ENCODE measurements around the gene EVC.

The EVC gene

GRCh38 chr4:5715357-5715756 is 4.4 kb downstream of the EVC start:
- no peak for TF ChIP-seq REST (IDR thresholded peaks at IDR 0.05; ENCODE audit: low read depth)
- no peak for TF ChIP-seq FOXM1 (IDR thresholded peaks at IDR 0.05; ENCODE audit: borderline replicate concordance, low read depth)
- no peak for TF ChIP-seq ZBTB7A (IDR thresholded peaks at IDR 0.05; ENCODE audit: low read depth)
- no peak for TF ChIP-seq RAD21 (IDR thresholded peaks at IDR 0.05; ENCODE audit: low read depth)
- no peak for TF ChIP-seq EGR1 (IDR thresholded peaks at IDR 0.05)
- TF ChIP-seq TCF12 (IDR thresholded peaks at IDR 0.05; ENCODE audit: low read depth): no peak
- no peak for TF ChIP-seq TEAD4 (IDR thresholded peaks at IDR 0.05)
- TF ChIP-seq EP300 (IDR thresholded peaks at IDR 0.05; ENCODE audit: borderline replicate concordance): no peak
- no peak for TF ChIP-seq CREB1 (IDR thresholded peaks at IDR 0.05; ENCODE audit: low read depth)
- no peak for TF ChIP-seq USF1 (IDR thresholded peaks at IDR 0.05)
- TF ChIP-seq NFIC (IDR thresholded peaks at IDR 0.05): no peak
- no peak for TF ChIP-seq MAX (IDR thresholded peaks at IDR 0.05)
- TF ChIP-seq TAF1 (IDR thresholded peaks at IDR 0.05; ENCODE audit: low read depth): no peak
- no peak for TF ChIP-seq YY1 (IDR thresholded peaks at IDR 0.05; ENCODE audit: low read depth)
- TF ChIP-seq CEBPB (IDR thresholded peaks at IDR 0.05): no peak

GRCh38 chr4:5716391-5716790 is 5.4 kb downstream of the EVC start:
- TF ChIP-seq EGR1 (IDR thresholded peaks at IDR 0.05) (no peak), ZBTB7A (IDR thresholded peaks at IDR 0.05; ENCODE audit: low read depth) (no peak), RAD21 (IDR thresholded peaks at IDR 0.05; ENCODE audit: low read depth) (no peak), USF1 (IDR thresholded peaks at IDR 0.05) (no peak), TCF12 (IDR thresholded peaks at IDR 0.05; ENCODE audit: low read depth) (no peak), TAF1 (IDR thresholded peaks at IDR 0.05; ENCODE audit: low read depth) (no peak), NFIC (IDR thresholded peaks at IDR 0.05) (no peak), CREB1 (IDR thresholded peaks at IDR 0.05; ENCODE audit: low read depth) (no peak), REST (IDR thresholded peaks at IDR 0.05; ENCODE audit: low read depth) (no peak), MAX (IDR thresholded peaks at IDR 0.05) (no peak), CEBPB (IDR thresholded peaks at IDR 0.05) (no peak), YY1 (IDR thresholded peaks at IDR 0.05; ENCODE audit: low read depth) (no peak)

- TF ChIP-seq NFIC (IDR thresholded peaks at IDR 0.05): no peak
- TF ChIP-seq CREB1 (IDR thresholded peaks at IDR 0.05; ENCODE audit: low read depth): no peak
- TF ChIP-seq TAF1 (IDR thresholded peaks at IDR 0.05; ENCODE audit: low read depth): no peak
- TF ChIP-seq REST (IDR thresholded peaks at IDR 0.05; ENCODE audit: low read depth): no peak
- TF ChIP-seq USF1 (IDR thresholded peaks at IDR 0.05): no peak
- TF ChIP-seq TEAD4 (IDR thresholded peaks at IDR 0.05): no peak
- no peak for TF ChIP-seq RAD21 (IDR thresholded peaks at IDR 0.05; ENCODE audit: low read depth)
- no peak for TF ChIP-seq ZBTB7A (IDR thresholded peaks at IDR 0.05; ENCODE audit: low read depth)
- TF ChIP-seq EP300 (IDR thresholded peaks at IDR 0.05; ENCODE audit: borderline replicate concordance): no peak
- no peak for TF ChIP-seq YY1 (IDR thresholded peaks at IDR 0.05; ENCODE audit: low read depth)
- no peak for TF ChIP-seq MAX (IDR thresholded peaks at IDR 0.05)
- no peak for TF ChIP-seq FOXM1 (IDR thresholded peaks at IDR 0.05; ENCODE audit: borderline replicate concordance, low read depth)
- no peak for TF ChIP-seq TCF12 (IDR thresholded peaks at IDR 0.05; ENCODE audit: low read depth)
- TF ChIP-seq EGR1 (IDR thresholded peaks at IDR 0.05): no peak
- TF ChIP-seq CEBPB (IDR thresholded peaks at IDR 0.05): no peak
Measured at GRCh38 chr4:5717449-5718158, 6.6 kb downstream of the EVC start.
